ENCODE results near the gene UNC119.

The UNC119 gene

GRCh38 chr17:28503420-28503819 lies 49.0 kb downstream of the UNC119 start:
- no peak overlapping the region for H3K4me3 ChIP-seq (ENCODE audit: low read depth, low read length)
- in situ Hi-C loops (cut with HindIII; ENCODE audit: low sequenced_read_pairs): no loop called here
- DNase-seq (ENCODE audit: low read depth, low spot score): no peak
- TF ChIP-seq CTCF (IDR thresholded peaks at IDR 0.05; ENCODE audit: low read depth, low read length): no peak

GRCh38 chr17:28501421-28502284 lies 50.8 kb downstream of the UNC119 start:
- no peak for DNase-seq (ENCODE audit: low read depth, low spot score)
- TF ChIP-seq CTCF (IDR thresholded peaks at IDR 0.05; ENCODE audit: low read depth, low read length): no peak
- in situ Hi-C loops (cut with HindIII; ENCODE audit: low sequenced_read_pairs): no loop called here
- H3K4me3 ChIP-seq (ENCODE audit: low read depth, low read length): no peak overlapping the region

- in situ Hi-C loops (cut with HindIII; ENCODE audit: low sequenced_read_pairs): no loop called here
- TF ChIP-seq CTCF (IDR thresholded peaks at IDR 0.05; ENCODE audit: low read depth, low read length): no peak
- DNase-seq (ENCODE audit: low read depth, low spot score): no peak
- H3K4me3 ChIP-seq (ENCODE audit: low read depth, low read length): no peak overlapping the region
Measured at GRCh38 chr17:28500712-28501379, 51.6 kb downstream of the UNC119 start.

GRCh38 chr17:28499684-28500357 lies 52.6 kb downstream of the UNC119 start:
- no peak for TF ChIP-seq CTCF (IDR thresholded peaks at IDR 0.05; ENCODE audit: low read depth, low read length)
- H3K4me3 ChIP-seq (ENCODE audit: low read depth, low read length): no peak overlapping the region
- no peak for DNase-seq (ENCODE audit: low read depth, low spot score)
- in situ Hi-C loops (cut with HindIII; ENCODE audit: low sequenced_read_pairs): no loop called here

- no peak overlapping the region for H3K4me3 ChIP-seq (ENCODE audit: low read depth, low read length)
- TF ChIP-seq CTCF (IDR thresholded peaks at IDR 0.05; ENCODE audit: low read depth, low read length): no peak
- no peak for DNase-seq (ENCODE audit: low read depth, low spot score)
- in situ Hi-C loops (cut with HindIII; ENCODE audit: low sequenced_read_pairs): no loop called here
Measured at GRCh38 chr17:28499364-28499664, 53.1 kb downstream of the UNC119 start.

- in situ Hi-C loops (cut with HindIII; ENCODE audit: low sequenced_read_pairs): no loop called here
- TF ChIP-seq CTCF (IDR thresholded peaks at IDR 0.05; ENCODE audit: low read depth, low read length): no peak
- no peak overlapping the region for H3K4me3 ChIP-seq (ENCODE audit: low read depth, low read length)
- DNase-seq (ENCODE audit: low read depth, low spot score): no peak
Measured at GRCh38 chr17:28498652-28499363, 53.6 kb downstream of the UNC119 start.

All from astrocyte of the spinal cord (primary cell).